HepG2 (cell line): ENCODE measurements around the gene TNFRSF18. TPM values are rescaled to one million over a fixed set of nuclear protein-coding genes. Genes with fewer than 3 reads are reported as not detected.

Experiments
- CBX1 ChIP-seq: IDR thresholded peaks from one replicate; pipeline ENCODE4 v1.6.1; 2016; ENCODE audit warnings: antibody characterized with exemption, low read depth
- CC2D1A ChIP-seq: sonication (generic); formaldehyde crosslinking; IDR thresholded peaks from 2 replicates; pipeline ENCODE4 v1.8.1; 2023; ENCODE audit warnings: mild to moderate bottlenecking, missing genetic modification reagents
- CEBPG ChIP-seq: IDR thresholded peaks from 2 replicates; pipeline ENCODE4 v1.6.1; 2016
- FLYWCH1 ChIP-seq: sonication (generic); formaldehyde crosslinking; IDR thresholded peaks from 2 replicates; pipeline ENCODE4 v1.8.1; 2023; ENCODE audit warnings: mild to moderate bottlenecking, missing genetic modification reagents
- GFI1 ChIP-seq: sonication (generic); formaldehyde crosslinking; IDR thresholded peaks from 2 replicates; pipeline ENCODE4 v1.5.0; 2020; ENCODE audit warnings: missing genetic modification reagents, mild to moderate bottlenecking, borderline replicate concordance
- HMG20A ChIP-seq: IDR thresholded peaks from 2 replicates; pipeline ENCODE4 v1.6.1; 2016; ENCODE audit warnings: borderline replicate concordance
- JUNB ChIP-seq: sonication (generic); formaldehyde crosslinking; IDR thresholded peaks from 2 replicates; pipeline ENCODE4 v1.8.0; 2022; ENCODE audit warnings: missing genetic modification reagents, mild to moderate bottlenecking, borderline replicate concordance
- NR2F1 ChIP-seq, 2 experiments: fragments of 450-650 bp in 1 of 2; formaldehyde crosslinking in 1 of 2; IDR thresholded peaks; 2 replicates each; pipeline versions ENCODE4 v1.5.0 to v1.6.1; 2016 to 2020; ENCODE audit warnings: mild to moderate bottlenecking in 1 of 2, missing compliant biosample characterization in 1 of 2, missing genetic modification reagents in 1 of 2, moderate library complexity in 1 of 2
- NR2F6 ChIP-seq, 2 experiments: IDR thresholded peaks; 2 replicates each; pipeline ENCODE4 v1.6.1; 2016; ENCODE audit warnings: antibody characterized with exemption in 1 of 2, mild to moderate bottlenecking in 1 of 2
- NR3C1 ChIP-seq: sonication (generic); formaldehyde crosslinking; IDR thresholded peaks from 2 replicates; pipeline ENCODE4 v1.4.0; 2020; ENCODE audit warnings: missing genetic modification reagents
- PAWR ChIP-seq: sonication (generic); formaldehyde crosslinking; IDR thresholded peaks from 2 replicates; pipeline ENCODE4 v1.4.0; 2020; ENCODE audit warnings: missing genetic modification reagents, mild to moderate bottlenecking, borderline replicate concordance
- POLR2A ChIP-seq, 2 experiments: IDR thresholded peaks; 2 replicates each; pipeline ENCODE4 v1.6.1; 2011; ENCODE audit warnings: low read depth in 2 of 2, low read length in 2 of 2, mild to moderate bottlenecking in 1 of 2, moderate library complexity in 1 of 2; ENCODE audit not compliant: insufficient read depth in 1 of 2
- SIN3B ChIP-seq: fragments of 150-350 bp; IDR thresholded peaks from 2 replicates; pipeline ENCODE4 v1.6.1; 2014; ENCODE audit warnings: low read length
- TBX3 ChIP-seq: fragments of 450-650 bp; IDR thresholded peaks from 2 replicates; pipeline ENCODE4 v1.6.1; 2017; ENCODE audit warnings: antibody characterized with exemption, mild to moderate bottlenecking, inconsistent platforms, borderline replicate concordance
- ZBTB4 ChIP-seq: sonication (generic); formaldehyde crosslinking; IDR thresholded peaks from 2 replicates; pipeline ENCODE4 v1.4.0; 2020; ENCODE audit warnings: missing genetic modification reagents, mild to moderate bottlenecking, borderline replicate concordance
- ZFX ChIP-seq: sonication (generic); formaldehyde crosslinking; IDR thresholded peaks from 2 replicates; pipeline ENCODE4 v1.4.0; 2020; ENCODE audit warnings: mild to moderate bottlenecking, low read depth, missing genetic modification reagents, moderate library complexity
- ZKSCAN5 ChIP-seq: sonication (generic); formaldehyde crosslinking; IDR thresholded peaks from 2 replicates; pipeline ENCODE4 v1.5.1; 2020; ENCODE audit warnings: mild to moderate bottlenecking, missing genetic modification reagents
- ZNF232 ChIP-seq: sonication (generic); formaldehyde crosslinking; IDR thresholded peaks from 2 replicates; pipeline ENCODE4 v1.4.0; 2020; ENCODE audit warnings: missing genetic modification reagents, borderline replicate concordance
- ZNF468 ChIP-seq: sonication (generic); formaldehyde crosslinking; IDR thresholded peaks from 2 replicates; pipeline ENCODE4 v1.8.0; 2022; ENCODE audit warnings: mild to moderate bottlenecking, moderate library complexity, missing genetic modification reagents
- ZNF572 ChIP-seq: sonication (generic); formaldehyde crosslinking; IDR thresholded peaks from 2 replicates; pipeline ENCODE4 v1.5.1; 2020; ENCODE audit warnings: mild to moderate bottlenecking, missing genetic modification reagents
- ZNF790 ChIP-seq: sonication (generic); formaldehyde crosslinking; IDR thresholded peaks from 2 replicates; pipeline ENCODE4 v1.8.0; 2022; ENCODE audit warnings: missing genetic modification reagents, mild to moderate bottlenecking, borderline replicate concordance
- ZNF878 ChIP-seq: sonication (generic); formaldehyde crosslinking; IDR thresholded peaks from 2 replicates; pipeline ENCODE4 v1.8.1; 2023; ENCODE audit warnings: mild to moderate bottlenecking, missing genetic modification reagents, moderate library complexity
- ZNF891 ChIP-seq: sonication (generic); formaldehyde crosslinking; IDR thresholded peaks from 2 replicates; pipeline ENCODE4 v1.5.0; 2020; ENCODE audit warnings: mild to moderate bottlenecking, missing genetic modification reagents
- ZZZ3 ChIP-seq: sonication (generic); formaldehyde crosslinking; IDR thresholded peaks from 2 replicates; pipeline ENCODE4 v1.4.0; 2020; ENCODE audit warnings: missing genetic modification reagents, mild to moderate bottlenecking, borderline replicate concordance
- polyA plus RNA-seq, 8 experiments: library from polyadenylated mRNA; depleted of rRNA in 3 of 8; stranded (reverse) in 7 of 8; unstranded in 1 of 8; fragments of >200 nt; fragmentation: Illumina TruSeq in 4 of 8; extraction: Trizol in 4 of 8; gene quantifications; 2 replicates each; pipeline versions ENCODE4 v1.2.1 to v1.2.3, GENCODE V29; 2011 to 2016; ENCODE audit warnings: low read depth in 4 of 8, missing spikeins in 1 of 8, mixed read lengths in 1 of 8; ENCODE audit not compliant: insufficient read depth in 1 of 8
- total RNA-seq, 5 experiments: library from RNA; depleted of rRNA; stranded (reverse); fragments of >200 nt; fragmentation: Illumina TruSeq; extraction: Trizol; gene quantifications; 2 replicates each; pipeline ENCODE4 v1.2.3, GENCODE V29; 2016; ENCODE audit warnings: low read depth in 1 of 5
- TF ChIP-seq, protein P1 (sequence below): IDR thresholded peaks from 2 replicates; pipeline ENCODE4 v1.6.1; 2016; ENCODE audit warnings: missing genetic modification reagents, missing compliant biosample characterization
- TF ChIP-seq, protein P2 (sequence below): sonication (generic); formaldehyde crosslinking; IDR thresholded peaks from 2 replicates; pipeline ENCODE4 v1.9.0; 2022; ENCODE audit warnings: low read depth, missing genetic modification reagents

TNFRSF18 gene
- total and polyA plus RNA-seq, 2 of the 13 experiments (the other 11 are each of a cell fraction or from before 2014, with no cell fraction given), result not detected

- TF ChIP-seq ZBTB4 (CRISPR knock-in tag), result 0 out of 2 replicates have a peak, but pooled peaks have one; percentile 23
- TF ChIP-seq ZKSCAN5, result no peak
- TF ChIP-seq JUNB (CRISPR knock-in tag), result no peak
- no peak for TF ChIP-seq PAWR (CRISPR knock-in tag)
- no peak for TF ChIP-seq FLYWCH1
- peak; percentile 46; the same call in 1 of the 2 replicates for TF ChIP-seq ZNF572 (CRISPR knock-in tag)
- no peak for TF ChIP-seq NR3C1 (CRISPR knock-in tag)
- TF ChIP-seq CEBPG (CRISPR knock-in tag), result no peak
- no peak for TF ChIP-seq TBX3
- TF ChIP-seq HMG20A (CRISPR knock-in tag), result no peak
- TF ChIP-seq NR2F1 (CRISPR knock-in tag; IDR thresholded peaks at IDR 0.05), result no peak
- no peak for TF ChIP-seq ZNF790
- no peak for TF ChIP-seq POLR2A (IDR thresholded peaks at IDR 0.05; ENCODE audit: insufficient read depth in 1 of 2, low read depth in 2 of 2, low read length in 2 of 2)
- TF ChIP-seq ZNF878 (CRISPR knock-in tag), result no peak
- TF ChIP-seq ZFX, result peak; percentile 83
- TF ChIP-seq, protein P1, sequence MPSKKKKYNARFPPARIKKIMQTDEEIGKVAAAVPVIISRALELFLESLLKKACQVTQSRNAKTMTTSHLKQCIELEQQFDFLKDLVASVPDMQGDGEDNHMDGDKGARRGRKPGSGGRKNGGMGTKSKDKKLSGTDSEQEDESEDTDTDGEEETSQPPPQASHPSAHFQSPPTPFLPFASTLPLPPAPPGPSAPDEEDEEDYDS (CRISPR knock-in tag), result peak; percentile 91
- no peak for TF ChIP-seq ZNF891 (CRISPR knock-in tag)
- TF ChIP-seq CBX1, result no peak
- TF ChIP-seq ZNF468 (CRISPR knock-in tag), result no peak
- no peak for TF ChIP-seq CC2D1A (CRISPR knock-in tag)
- TF ChIP-seq ZZZ3 (CRISPR knock-in tag), result no peak
- TF ChIP-seq NR2F6 (IDR thresholded peaks at IDR 0.05), result no peak
- TF ChIP-seq NR2F6 (CRISPR knock-in tag; IDR thresholded peaks at IDR 0.05), result peak; percentile 54; the same call in 1 of the 2 replicates
- TF ChIP-seq, protein P2, sequence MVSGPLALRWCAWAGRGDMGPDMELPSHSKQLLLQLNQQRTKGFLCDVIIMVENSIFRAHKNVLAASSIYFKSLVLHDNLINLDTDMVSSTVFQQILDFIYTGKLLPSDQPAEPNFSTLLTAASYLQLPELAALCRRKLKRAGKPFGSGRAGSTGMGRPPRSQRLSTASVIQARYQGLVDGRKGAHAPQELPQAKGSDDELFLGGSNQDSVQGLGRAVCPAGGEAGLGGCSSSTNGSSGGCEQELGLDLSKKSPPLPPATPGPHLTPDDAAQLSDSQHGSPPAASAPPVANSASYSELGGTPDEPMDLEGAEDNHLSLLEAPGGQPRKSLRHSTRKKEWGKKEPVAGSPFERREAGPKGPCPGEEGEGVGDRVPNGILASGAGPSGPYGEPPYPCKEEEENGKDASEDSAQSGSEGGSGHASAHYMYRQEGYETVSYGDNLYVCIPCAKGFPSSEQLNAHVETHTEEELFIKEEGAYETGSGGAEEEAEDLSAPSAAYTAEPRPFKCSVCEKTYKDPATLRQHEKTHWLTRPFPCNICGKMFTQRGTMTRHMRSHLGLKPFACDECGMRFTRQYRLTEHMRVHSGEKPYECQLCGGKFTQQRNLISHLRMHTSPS (CRISPR knock-in tag), result peak; percentile 72
- TF ChIP-seq GFI1, result no peak
- no peak for TF ChIP-seq SIN3B
- no peak for TF ChIP-seq ZNF232 (CRISPR knock-in tag)
Measured at GRCh38 chr1:1240822-1241587, 34.6 kb upstream of the TNFRSF18 start (continued).
